Ishikawa (cell line): ENCODE measurements around the gene SPNS3.

Experiments used
- CEBPB ChIP-seq: IDR thresholded peaks from 2 replicates; pipeline ENCODE4 v1.6.1; 2012
- CREB1 ChIP-seq: IDR thresholded peaks from 2 replicates; pipeline ENCODE4 v1.6.1; 2012; ENCODE audit warnings: low read depth
- EGR1 ChIP-seq: IDR thresholded peaks from 2 replicates; pipeline ENCODE4 v1.6.1; 2012
- EP300 ChIP-seq: IDR thresholded peaks from 2 replicates; pipeline ENCODE4 v1.6.1; 2012; ENCODE audit warnings: borderline replicate concordance
- FOXM1 ChIP-seq: IDR thresholded peaks from 2 replicates; pipeline ENCODE4 v1.6.1; 2012; ENCODE audit warnings: low read depth, borderline replicate concordance
- NFIC ChIP-seq: IDR thresholded peaks from 2 replicates; pipeline ENCODE4 v1.6.1; 2012
- RAD21 ChIP-seq: IDR thresholded peaks from 2 replicates; pipeline ENCODE4 v1.6.1; 2012; ENCODE audit warnings: low read depth
- TAF1 ChIP-seq: IDR thresholded peaks from 2 replicates; pipeline ENCODE4 v1.6.1; 2012; ENCODE audit warnings: low read depth, mild to moderate bottlenecking
- TCF12 ChIP-seq: IDR thresholded peaks from 2 replicates; pipeline ENCODE4 v1.6.1; 2012; ENCODE audit warnings: low read depth
- TEAD4 ChIP-seq: IDR thresholded peaks from 2 replicates; pipeline ENCODE4 v1.6.1; 2012
- YY1 ChIP-seq: IDR thresholded peaks from 2 replicates; pipeline ENCODE4 v1.6.1; 2012; ENCODE audit warnings: low read depth
- ZBTB7A ChIP-seq: IDR thresholded peaks from 2 replicates; pipeline ENCODE4 v1.6.1; 2012; ENCODE audit warnings: low read depth
- TF ChIP-seq, protein P1 (sequence below): IDR thresholded peaks from 2 replicates; pipeline ENCODE4 v1.6.1; 2012; ENCODE audit warnings: low read depth, mild to moderate bottlenecking
- TF ChIP-seq, protein P2 (sequence below): IDR thresholded peaks from 2 replicates; pipeline ENCODE4 v1.6.1; 2012
- TF ChIP-seq, protein P3 (sequence below): IDR thresholded peaks from 2 replicates; pipeline ENCODE4 v1.6.1; 2012

Gene SPNS3

DNA sequence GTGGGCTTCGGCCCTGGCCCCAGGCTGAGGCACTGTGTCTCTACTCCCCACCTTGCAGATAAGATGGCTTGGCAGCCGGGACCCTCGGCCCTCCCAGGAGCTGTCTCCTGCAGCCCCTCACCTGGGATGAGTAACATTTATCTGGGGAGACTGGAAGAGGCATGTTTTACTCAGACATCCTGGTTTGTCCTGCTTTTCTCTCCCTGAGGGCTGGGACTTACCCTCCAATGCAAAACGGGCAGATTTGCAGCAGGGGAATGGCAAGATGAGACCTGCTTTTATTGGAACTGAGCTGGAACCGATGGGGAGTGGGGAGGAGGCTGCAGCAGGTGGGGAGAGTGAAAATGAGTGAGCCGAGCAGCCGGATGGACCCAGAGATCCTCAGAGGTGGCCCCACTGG is 39.9 kb upstream of the SPNS3 start:
- TF ChIP-seq YY1 (no peak), TEAD4 (no peak), TAF1 (no peak), TCF12 (no peak), EP300 (no peak), NFIC (no peak), FOXM1 (no peak), ZBTB7A (no peak), EGR1 (no peak), CREB1 (no peak), RAD21 (no peak)
- TF ChIP-seq, protein P1, sequence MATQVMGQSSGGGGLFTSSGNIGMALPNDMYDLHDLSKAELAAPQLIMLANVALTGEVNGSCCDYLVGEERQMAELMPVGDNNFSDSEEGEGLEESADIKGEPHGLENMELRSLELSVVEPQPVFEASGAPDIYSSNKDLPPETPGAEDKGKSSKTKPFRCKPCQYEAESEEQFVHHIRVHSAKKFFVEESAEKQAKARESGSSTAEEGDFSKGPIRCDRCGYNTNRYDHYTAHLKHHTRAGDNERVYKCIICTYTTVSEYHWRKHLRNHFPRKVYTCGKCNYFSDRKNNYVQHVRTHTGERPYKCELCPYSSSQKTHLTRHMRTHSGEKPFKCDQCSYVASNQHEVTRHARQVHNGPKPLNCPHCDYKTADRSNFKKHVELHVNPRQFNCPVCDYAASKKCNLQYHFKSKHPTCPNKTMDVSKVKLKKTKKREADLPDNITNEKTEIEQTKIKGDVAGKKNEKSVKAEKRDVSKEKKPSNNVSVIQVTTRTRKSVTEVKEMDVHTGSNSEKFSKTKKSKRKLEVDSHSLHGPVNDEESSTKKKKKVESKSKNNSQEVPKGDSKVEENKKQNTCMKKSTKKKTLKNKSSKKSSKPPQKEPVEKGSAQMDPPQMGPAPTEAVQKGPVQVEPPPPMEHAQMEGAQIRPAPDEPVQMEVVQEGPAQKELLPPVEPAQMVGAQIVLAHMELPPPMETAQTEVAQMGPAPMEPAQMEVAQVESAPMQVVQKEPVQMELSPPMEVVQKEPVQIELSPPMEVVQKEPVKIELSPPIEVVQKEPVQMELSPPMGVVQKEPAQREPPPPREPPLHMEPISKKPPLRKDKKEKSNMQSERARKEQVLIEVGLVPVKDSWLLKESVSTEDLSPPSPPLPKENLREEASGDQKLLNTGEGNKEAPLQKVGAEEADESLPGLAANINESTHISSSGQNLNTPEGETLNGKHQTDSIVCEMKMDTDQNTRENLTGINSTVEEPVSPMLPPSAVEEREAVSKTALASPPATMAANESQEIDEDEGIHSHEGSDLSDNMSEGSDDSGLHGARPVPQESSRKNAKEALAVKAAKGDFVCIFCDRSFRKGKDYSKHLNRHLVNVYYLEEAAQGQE = no peak
- TF ChIP-seq, protein P2, sequence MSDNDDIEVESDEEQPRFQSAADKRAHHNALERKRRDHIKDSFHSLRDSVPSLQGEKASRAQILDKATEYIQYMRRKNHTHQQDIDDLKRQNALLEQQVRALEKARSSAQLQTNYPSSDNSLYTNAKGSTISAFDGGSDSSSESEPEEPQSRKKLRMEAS = no peak
- TF ChIP-seq, protein P3, sequence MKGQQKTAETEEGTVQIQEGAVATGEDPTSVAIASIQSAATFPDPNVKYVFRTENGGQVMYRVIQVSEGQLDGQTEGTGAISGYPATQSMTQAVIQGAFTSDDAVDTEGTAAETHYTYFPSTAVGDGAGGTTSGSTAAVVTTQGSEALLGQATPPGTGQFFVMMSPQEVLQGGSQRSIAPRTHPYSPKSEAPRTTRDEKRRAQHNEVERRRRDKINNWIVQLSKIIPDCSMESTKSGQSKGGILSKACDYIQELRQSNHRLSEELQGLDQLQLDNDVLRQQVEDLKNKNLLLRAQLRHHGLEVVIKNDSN = no peak

DNA sequence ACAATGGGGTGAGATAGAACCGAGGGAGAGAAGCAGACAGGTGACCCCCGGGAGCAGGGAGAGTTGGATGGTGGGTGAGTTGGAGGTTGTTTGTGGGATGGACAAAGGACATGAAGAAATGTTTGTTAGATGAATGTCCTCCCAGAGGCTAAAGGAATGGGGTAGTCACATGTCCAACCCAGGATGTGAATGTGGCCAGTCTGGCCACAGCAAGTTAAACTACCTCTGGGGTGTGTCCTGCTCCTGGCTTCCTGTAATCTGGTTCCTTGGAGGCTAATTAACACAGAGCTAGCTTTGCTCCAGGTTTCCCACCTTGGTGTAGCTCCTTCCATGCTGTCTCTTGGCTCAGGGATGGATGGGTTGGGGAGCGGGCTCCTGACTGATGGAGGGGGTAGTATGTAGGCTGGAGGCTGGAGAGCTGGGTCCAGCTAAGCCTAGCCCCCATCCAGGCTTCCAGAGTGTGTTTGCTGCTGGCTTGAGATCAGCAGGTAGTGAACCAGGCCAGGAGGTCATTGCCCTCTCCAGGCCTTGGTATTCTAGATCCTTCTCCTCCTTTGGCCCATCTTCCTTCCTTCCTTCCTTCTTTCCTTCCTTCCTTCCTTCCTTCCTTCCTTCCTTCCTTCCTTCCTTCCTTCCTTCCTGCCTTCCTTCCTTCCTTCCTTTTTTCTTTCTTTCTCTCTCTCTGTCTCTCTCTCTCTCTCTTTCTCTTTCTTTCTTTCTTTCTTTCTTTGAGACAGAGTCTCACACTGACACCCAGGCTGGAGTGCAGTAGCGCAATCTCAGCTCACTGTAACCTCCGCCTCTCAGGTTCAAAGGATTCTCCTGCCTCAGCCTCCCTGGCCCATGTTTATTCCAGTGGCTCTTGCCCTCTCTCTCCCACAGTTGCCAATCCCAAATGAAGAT is 39.3 kb upstream of the SPNS3 start:
- TF ChIP-seq EGR1 (no peak), CEBPB (no peak), NFIC (no peak), TEAD4 (no peak)
- TF ChIP-seq, protein P3 = peak; percentile 36; the same call in 1 of the 2 replicates

DNA sequence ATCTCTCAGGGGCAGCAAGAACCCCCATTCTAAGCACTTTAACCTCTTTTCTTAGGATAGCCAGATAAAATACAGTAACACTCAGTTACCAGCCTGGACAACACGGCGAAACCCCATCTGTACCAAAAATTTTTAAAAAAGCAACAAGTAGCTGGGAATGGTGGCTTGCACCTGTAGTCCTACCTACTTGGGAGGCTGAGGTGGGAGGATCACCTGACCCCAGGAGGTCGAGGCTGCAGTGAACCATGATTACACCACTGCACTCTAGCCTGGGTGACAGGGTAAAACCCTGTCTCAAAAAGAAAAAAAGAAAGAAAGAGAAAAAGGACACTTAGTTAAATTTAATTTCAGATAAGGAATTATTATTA is 38.6 kb upstream of the SPNS3 start:
- TF ChIP-seq CEBPB (no peak), FOXM1 (no peak), YY1 (no peak), TCF12 (no peak), CREB1 (no peak), EP300 (no peak), ZBTB7A (no peak), NFIC (no peak), EGR1 (no peak), RAD21 (no peak), TEAD4 (no peak), TAF1 (no peak)
- TF ChIP-seq, protein P3 = no peak
- TF ChIP-seq, protein P2 = no peak
- TF ChIP-seq, protein P1 = no peak

DNA sequence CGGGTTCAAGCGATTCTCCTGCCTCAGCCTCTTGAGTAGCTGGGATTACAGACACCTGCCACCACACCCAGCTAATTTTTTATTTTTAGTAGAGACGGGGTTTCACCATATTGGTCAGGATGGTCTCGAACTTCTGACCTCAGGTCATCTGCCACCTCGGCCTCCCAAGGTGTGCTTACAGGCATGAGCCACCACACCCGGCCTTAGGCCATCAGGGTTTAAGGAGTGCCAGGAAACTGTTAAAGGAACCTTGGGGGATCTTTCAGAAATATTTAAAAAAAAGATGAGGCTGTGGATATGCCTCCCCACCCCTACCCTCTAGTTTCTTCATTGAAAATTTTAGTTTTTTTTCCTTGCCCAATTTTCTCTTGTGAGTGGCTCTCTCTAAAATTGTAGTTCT is 35.9 kb upstream of the SPNS3 start:
- TF ChIP-seq CEBPB (no peak), RAD21 (no peak), FOXM1 (no peak), EGR1 (no peak), TCF12 (no peak), ZBTB7A (no peak), YY1 (no peak)
- TF ChIP-seq, protein P1 = no peak
